HAP-1 (cell line): Measurements from ENCODE around the gene C10orf53.

Experiments used
- DNase-seq, 2 experiments: peaks; one replicate each; pipeline ENCODE4 v3.0.0-alpha.2; 2016 to 2020; ENCODE audit warnings: low spot score in 2 of 2
- H3K27me3 ChIP-seq: fragments of 250-450 bp; sonication (Bioruptor Pico); 2 replicates; pipeline ENCODE4 v1.5.1; 2020; ENCODE audit warnings: low read depth, mild to moderate bottlenecking, moderate library complexity
- H3K36me3 ChIP-seq: fragments of 250-450 bp; sonication (Bioruptor Pico); replicated peaks from 2 replicates; pipeline ENCODE4 v1.5.1; 2020; ENCODE audit warnings: mild to moderate bottlenecking
- H3K4me1 ChIP-seq: fragments of 250-450 bp; sonication (Bioruptor Pico); 2 replicates; pipeline ENCODE4 v1.5.1; 2020; ENCODE audit warnings: mild to moderate bottlenecking
- H3K4me3 ChIP-seq: fragments of 250-450 bp; sonication (Bioruptor Pico); 2 replicates; pipeline ENCODE4 v1.5.1; 2020; ENCODE audit warnings: mild to moderate bottlenecking, moderate library complexity
- H3K9me3 ChIP-seq: fragments of 250-450 bp; sonication (Bioruptor Pico); 2 replicates; pipeline ENCODE4 v1.5.1; 2020; ENCODE audit warnings: mild to moderate bottlenecking, moderate library complexity
- in situ Hi-C: fragments of 300-500 bp; cut with MboI; formaldehyde crosslinking; loops from 3 replicates; pipeline ENCODE4 v1.14.3; 2020; ENCODE audit warnings: low sequenced_read_pairs, inconsistent platforms, mixed read lengths

Gene C10orf53

GRCh38 chr10:49741108-49741995 lies 61.9 kb downstream of the C10orf53 start:
- in situ Hi-C loops: no loop called here
- Histone ChIP-seq H3K4me3 (no peak overlapping the region), H3K27me3 (no peaks in the 10 kb centered on the region), H3K4me1 (no peaks in the 10 kb centered on the region), H3K9me3 (no peaks in the 10 kb centered on the region), H3K36me3 (peaks cover 13% of the 10 kb centered on the region)
- DNase-seq: no peak

- DNase-seq: no peak
- in situ Hi-C loops: no loop called here
- H3K9me3 ChIP-seq: no peaks in the 10 kb centered on the region
- H3K4me3 ChIP-seq: no peak overlapping the region
- H3K4me1 ChIP-seq: no peaks in the 10 kb centered on the region
- H3K36me3 ChIP-seq: peaks cover 18% of the 10 kb centered on the region
- H3K27me3 ChIP-seq: no peaks in the 10 kb centered on the region
Measured at GRCh38 chr10:49742683-49743463, 63.4 kb downstream of the C10orf53 start.

DNA sequence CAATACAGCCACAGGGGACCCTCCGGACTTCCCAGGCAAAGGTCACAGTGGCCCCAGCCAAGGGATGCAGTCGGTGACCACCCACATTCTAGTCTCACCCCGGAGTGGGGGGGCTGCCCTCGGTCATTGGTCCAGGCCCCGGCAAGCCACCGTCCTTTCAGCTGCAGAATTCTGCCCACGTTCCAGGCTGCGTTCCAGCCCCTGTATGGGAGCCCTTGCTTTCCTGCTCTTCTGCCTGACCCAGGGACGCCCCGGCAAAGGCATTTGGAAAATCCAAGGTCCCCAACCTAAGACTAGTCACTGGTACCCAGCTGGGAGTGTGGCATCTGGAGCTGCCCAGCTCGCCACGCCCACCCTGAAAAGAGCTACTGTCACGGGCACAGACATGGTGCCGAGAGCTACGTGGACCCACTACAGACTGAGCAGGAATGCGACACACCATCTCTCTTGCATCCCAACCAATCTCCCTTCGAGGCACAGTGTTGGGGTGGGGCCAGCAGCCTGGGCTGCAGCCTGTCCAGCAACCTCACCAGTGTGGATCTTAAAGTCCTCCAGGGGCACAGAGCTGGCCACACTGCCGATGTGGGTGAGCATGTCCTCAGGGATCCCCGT lies 64.1 kb downstream of the C10orf53 start:
- Histone ChIP-seq H3K4me1 (no peaks in the 10 kb centered on the region), H3K4me3 (no peak overlapping the region), H3K36me3 (peaks cover 18% of the 10 kb centered on the region), H3K9me3 (no peaks in the 10 kb centered on the region), H3K27me3 (no peaks in the 10 kb centered on the region)
- DNase-seq: no peak
- in situ Hi-C loops: no loop called here

GRCh38 chr10:49744091-49744685 lies 64.7 kb downstream of the C10orf53 start:
- Histone ChIP-seq H3K27me3 (no peaks in the 10 kb centered on the region), H3K36me3 (peaks cover 18% of the 10 kb centered on the region), H3K4me3 (no peak overlapping the region), H3K4me1 (no peaks in the 10 kb centered on the region), H3K9me3 (no peaks in the 10 kb centered on the region)
- in situ Hi-C loops: no loop called here
- no peak for DNase-seq

- Histone ChIP-seq H3K4me3 (no peak overlapping the region), H3K36me3 (peaks cover 18% of the 10 kb centered on the region), H3K9me3 (no peaks in the 10 kb centered on the region), H3K27me3 (no peaks in the 10 kb centered on the region), H3K4me1 (no peaks in the 10 kb centered on the region)
- in situ Hi-C loops: no loop called here
- DNase-seq: no peak
Measured at GRCh38 chr10:49744924-49745605, 65.6 kb downstream of the C10orf53 start.

GRCh38 chr10:49745756-49746155 lies 66.3 kb downstream of the C10orf53 start:
- no peak for DNase-seq
- in situ Hi-C loops: no loop called here
- Histone ChIP-seq H3K9me3 (no peaks in the 10 kb centered on the region), H3K4me3 (no peak overlapping the region), H3K36me3 (peaks cover 18% of the 10 kb centered on the region), H3K4me1 (no peaks in the 10 kb centered on the region), H3K27me3 (no peaks in the 10 kb centered on the region)

DNA sequence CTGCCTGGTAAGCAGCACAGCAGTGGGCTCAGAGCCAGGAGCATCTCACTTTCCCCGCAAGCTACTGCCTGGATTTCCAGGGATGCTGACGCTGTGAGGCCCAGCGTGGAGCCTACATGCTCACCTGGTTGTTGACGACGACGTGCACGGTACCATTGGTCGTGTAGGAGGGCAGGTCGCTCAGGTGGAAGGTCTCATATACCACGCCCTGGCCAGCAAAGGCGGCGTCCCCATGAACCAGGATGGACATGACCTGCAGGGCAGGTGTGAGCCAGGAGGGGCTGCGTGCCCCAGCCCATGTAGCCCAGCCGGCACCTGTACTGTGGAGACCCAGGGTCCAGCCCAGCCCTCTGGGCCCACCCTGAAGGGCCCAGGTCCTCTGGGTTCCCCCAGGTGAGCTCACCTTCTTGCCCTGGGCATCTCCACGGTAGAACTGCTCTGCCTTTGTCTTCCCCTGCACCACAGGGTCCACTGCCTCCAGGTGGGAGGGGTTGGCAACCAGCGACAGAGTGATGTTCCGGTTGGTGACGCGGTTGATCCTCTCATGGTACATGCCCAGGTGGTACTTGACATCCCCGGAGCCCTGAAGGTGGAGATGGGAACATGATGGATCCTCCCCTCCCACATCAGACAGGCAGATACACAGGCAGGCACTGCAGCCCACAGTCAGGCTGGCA lies 67.3 kb downstream of the C10orf53 start:
- in situ Hi-C loops: no loop called here
- Histone ChIP-seq H3K9me3 (no peaks in the 10 kb centered on the region), H3K36me3 (peaks cover 18% of the 10 kb centered on the region), H3K27me3 (no peaks in the 10 kb centered on the region), H3K4me3 (no peak overlapping the region), H3K4me1 (no peaks in the 10 kb centered on the region)
- DNase-seq: no peak
